ENCODE results near the gene KCNK4.
"Not testable (repeated sequence)": the region's sequence is repeated elsewhere in the genome, so short reads cannot be mapped to it uniquely, and the experiment has no call there.

KCNK4 gene

GRCh38 chr11:64313491-64314145, 22.5 kb downstream of the KCNK4 start:
- no peak for DNase-seq

- no peak for DNase-seq
These were observed 23.2 kb downstream of the KCNK4 start for GRCh38 chr11:64314146-64314804.

- DNase-seq: no peak
These were observed 23.9 kb downstream of the KCNK4 start for GRCh38 chr11:64314805-64315561.

GRCh38 chr11:64315667-64316526, 24.8 kb downstream of the KCNK4 start:
- not testable (repeated sequence) for DNase-seq

GRCh38 chr11:64316672-64317324, 25.7 kb downstream of the KCNK4 start:
- DNase-seq: peak in 1 of 2 experiments; percentile 25

GRCh38 chr11:64317325-64317960, 26.3 kb downstream of the KCNK4 start, which contains the start of gene TRMT112:
Gene TRMT112 (minus strand): TSS chr11:64317559. CDS start chr11:64317526, 33 bp downstream.
- peak; percentile 98 for DNase-seq

GRCh38 chr11:64317961-64318765, 27.1 kb downstream of the KCNK4 start, which contains the start of gene PRDX5:
Gene PRDX5 (plus strand): TSS chr11:64318121. CDS start chr11:64318216, 95 bp downstream.
- DNase-seq: peak; percentile 95 to 96

- DNase-seq: no peak
These were observed 28.0 kb downstream of the KCNK4 start for GRCh38 chr11:64318766-64319761.

- no peak for DNase-seq
These were observed 29.5 kb downstream of the KCNK4 start for GRCh38 chr11:64320556-64320955.

GRCh38 chr11:64321026-64321425, 29.9 kb downstream of the KCNK4 start:
- no peak for DNase-seq

GRCh38 chr11:64321533-64321932, 30.4 kb downstream of the KCNK4 start:
- DNase-seq: no peak

GRCh38 chr11:64322925-64323260, 31.8 kb downstream of the KCNK4 start:
- DNase-seq: no peak

- no peak for DNase-seq
These were observed 32.3 kb downstream of the KCNK4 start for GRCh38 chr11:64323373-64323772.

GRCh38 chr11:64323984-64324383, 32.9 kb downstream of the KCNK4 start:
- DNase-seq: not testable (repeated sequence)

GRCh38 chr11:64324692-64325469, 33.8 kb downstream of the KCNK4 start:
- no peak for DNase-seq

- no peak for DNase-seq
These were observed 36.3 kb downstream of the KCNK4 start for GRCh38 chr11:64327375-64327774.

- DNase-seq: no peak
These were observed 36.9 kb downstream of the KCNK4 start for GRCh38 chr11:64327993-64328392.

- no peak for DNase-seq
These were observed 39.8 kb downstream of the KCNK4 start for GRCh38 chr11:64330888-64331287.
